ENCODE measurements around the gene TRAPPC1. TPM values are rescaled to one million over a fixed set of nuclear protein-coding genes. Genes with fewer than 3 reads are reported as not detected.
"Not testable (repeated sequence)": the region's sequence is repeated elsewhere in the genome, so short reads cannot be mapped to it uniquely, and the experiment has no call there.

The TRAPPC1 gene
- total and polyA plus RNA-seq, 2 of the 4 experiments (the other 2 are of a cell fraction) = 50.4 to 303 TPM

- no peak overlapping the region for H2AFZ ChIP-seq (replicated peaks; ENCODE audit: low read length, poor library complexity)
- no peak overlapping the region for H3K4me2 ChIP-seq (ENCODE audit: low read depth, low read length)
- H3K4me1 ChIP-seq (ENCODE audit: control insufficient read depth, insufficient read depth, low read length) = no peaks in the 10 kb centered on the region
- H2BK20ac ChIP-seq (ENCODE audit: low read depth, low read length) = no peak overlapping the region; the same call in 1 of the 2 replicates
- H3K4ac ChIP-seq (ENCODE audit: low read depth, low read length) = no peak overlapping the region
- ChIA-PET CTCF (no interaction called here), POLR2A (ENCODE audit: unreplicated experiment) (no interaction called here)
- H3K56ac ChIP-seq (ENCODE audit: extremely low read depth, insufficient read depth, low read length) = no peak overlapping the region
- no peaks in the 10 kb centered on the region for H3K79me1 ChIP-seq (ENCODE audit: low read depth in 1 of 2, low read length in 2 of 2)
- no peak overlapping the region for H3K18ac ChIP-seq (ENCODE audit: low read depth, low read length)
- no peak overlapping the region for H4K8ac ChIP-seq (ENCODE audit: low read depth in 2 of 2, low read length in 2 of 2)
- H3K9me1 ChIP-seq (ENCODE audit: insufficient read depth, low read length) = no peaks in the 10 kb centered on the region
- intact Hi-C loops (cut with micrococcal nuclease) = no loop called here
- no peak overlapping the region for H2BK120ac ChIP-seq (ENCODE audit: low read depth, low read length)
- no peak overlapping the region for H3K27ac ChIP-seq (ENCODE audit: insufficient read depth, low read length)
- no peaks in the 10 kb centered on the region for H3K36me3 ChIP-seq (ENCODE audit: control insufficient read depth, insufficient read depth, low read length)
- no peak overlapping the region for H2AK5ac ChIP-seq (ENCODE audit: low read depth, low read length)
- H4K5ac ChIP-seq (ENCODE audit: low read depth, low read length) = no peak overlapping the region
- no peaks in the 10 kb centered on the region for H4K20me1 ChIP-seq (ENCODE audit: insufficient read depth, low read length)
- no peak for ATAC-seq (ENCODE audit: low read depth)
- 86% methylated on average over 3 of the region's 13 CpGs; no CpG with 5 or more reads in 1 of the 2 experiments for WGBS, 2 experiments (ENCODE audit: extremely low coverage in 2 of 2, insufficient read length in 1 of 2)
- in situ Hi-C loops (cut with MboI; ENCODE audit: low sequenced_read_pairs) = no loop called here
- H2AK9ac ChIP-seq (replicated peaks; ENCODE audit: low read depth, low read length, poor library complexity) = no peak overlapping the region
- H3K27me3 ChIP-seq (ENCODE audit: control insufficient read depth, insufficient read depth, low read length) = peaks cover 3% of the 10 kb centered on the region; the same call in 1 of the 2 replicates
- no peak overlapping the region for H3K14ac ChIP-seq (replicated peaks; ENCODE audit: low read depth, low read length)
- no peak overlapping the region for H2BK5ac ChIP-seq (ENCODE audit: low read depth, low read length, poor library complexity, severe bottlenecking)
- H3K4me3 ChIP-seq (ENCODE audit: insufficient read depth, low read depth, low read length) = no peak overlapping the region
- TF ChIP-seq NFE2L2 (IDR thresholded peaks at IDR 0.05; ENCODE audit: low read depth, low read length) (no peak), MAFK (IDR thresholded peaks at IDR 0.05; ENCODE audit: low read depth, low read length) (no peak), ELK1 (IDR thresholded peaks at IDR 0.05; ENCODE audit: borderline replicate concordance, low read depth, low read length) (no peak)
- dilution Hi-C loops (cut with HindIII; ENCODE audit: low sequenced_read_pairs, unreplicated experiment) = no loop called here
- no peak for DNase-seq
- no peak overlapping the region for H4K91ac ChIP-seq (ENCODE audit: insufficient read depth, low read depth, low read length)
- no peak overlapping the region for H2BK15ac ChIP-seq (ENCODE audit: low read depth, low read length)
- no peaks in the 10 kb centered on the region for H3K9me3 ChIP-seq (ENCODE audit: control insufficient read depth, insufficient read depth, low read length)
- BruUV-seq (replicated peaks) = no TSS peak
- H3K9ac ChIP-seq (ENCODE audit: low read depth, low read length) = no peak overlapping the region
- H3K23ac ChIP-seq (ENCODE audit: low read depth, low read length) = no peak overlapping the region
Measured at GRCh38 chr17:7955414-7956227, 23.9 kb upstream of the TRAPPC1 start.

GRCh38 chr17:7953266-7953665 lies 21.5 kb upstream of the TRAPPC1 start:
- H4K91ac ChIP-seq (ENCODE audit: insufficient read depth, low read depth, low read length); H4K5ac ChIP-seq (ENCODE audit: low read depth, low read length); H4K8ac ChIP-seq (ENCODE audit: low read depth in 2 of 2, low read length in 2 of 2); H3K9me1 ChIP-seq (ENCODE audit: insufficient read depth, low read length); H2BK15ac ChIP-seq (ENCODE audit: low read depth, low read length); BruUV-seq (replicated peaks); H3K79me1 ChIP-seq (ENCODE audit: low read depth in 1 of 2, low read length in 2 of 2); H3K56ac ChIP-seq (ENCODE audit: extremely low read depth, insufficient read depth, low read length); intact Hi-C loops (cut with micrococcal nuclease); H3K9me3 ChIP-seq (ENCODE audit: control insufficient read depth, insufficient read depth, low read length); H3K4ac ChIP-seq (ENCODE audit: low read depth, low read length); H3K36me3 ChIP-seq (ENCODE audit: control insufficient read depth, insufficient read depth, low read length); ATAC-seq (ENCODE audit: low read depth); dilution Hi-C loops (cut with HindIII; ENCODE audit: low sequenced_read_pairs, unreplicated experiment); H3K18ac ChIP-seq (ENCODE audit: low read depth, low read length); in situ Hi-C loops (cut with MboI; ENCODE audit: low sequenced_read_pairs); H2AK5ac ChIP-seq (ENCODE audit: low read depth, low read length); H4K20me1 ChIP-seq (ENCODE audit: insufficient read depth, low read length); POLR2A ChIA-PET (ENCODE audit: unreplicated experiment); H2BK20ac ChIP-seq (ENCODE audit: low read depth, low read length); H3K4me2 ChIP-seq (ENCODE audit: low read depth, low read length); H2BK5ac ChIP-seq (ENCODE audit: low read depth, low read length, poor library complexity, severe bottlenecking); H2BK120ac ChIP-seq (ENCODE audit: low read depth, low read length); H2AFZ ChIP-seq (replicated peaks; ENCODE audit: low read length, poor library complexity); H3K27me3 ChIP-seq (ENCODE audit: control insufficient read depth, insufficient read depth, low read length); H2AK9ac ChIP-seq (replicated peaks; ENCODE audit: low read depth, low read length, poor library complexity); CTCF ChIA-PET; H3K14ac ChIP-seq (replicated peaks; ENCODE audit: low read depth, low read length); H3K23ac ChIP-seq (ENCODE audit: low read depth, low read length); H3K4me1 ChIP-seq (ENCODE audit: control insufficient read depth, insufficient read depth, low read length); DNase-seq; H3K27ac ChIP-seq (ENCODE audit: insufficient read depth, low read length); H3K9ac ChIP-seq (ENCODE audit: low read depth, low read length); H3K4me3 ChIP-seq (ENCODE audit: insufficient read depth, low read depth, low read length): not testable (repeated sequence)
- 94% methylated on average over 6 of the region's 13 CpGs; no CpG with 5 or more reads in 1 of the 2 experiments for WGBS, 2 experiments (ENCODE audit: extremely low coverage in 2 of 2, insufficient read length in 1 of 2)

Measured in IMR-90 (cell line).